Psoas muscle (tissue), 8 donors: Measurements from ENCODE around the gene NSFL1C. TPM values are rescaled to one million over a fixed set of nuclear protein-coding genes. Genes with fewer than 3 reads are reported as not detected.
A peak's percentile ranks its signal among the peaks of the same experiment; 100 is the strongest.

Experiments used
- ATAC-seq, 4 donors: fragments of 200-7000 bp; cut with Tn5 transposase; one replicate each; pipeline ENCODE4 v1.9.1; 2020; ENCODE audit warnings: moderate library complexity in 3 of 4, mild to moderate bottlenecking in 2 of 4
- DNase-seq, 2 donors: peaks; one replicate each; pipeline ENCODE4 v3.0.0-alpha.2; 2020
- H3K27ac ChIP-seq: fragments of 200-600 bp; one replicate; pipeline ENCODE4 v1.8.0; 2022
- H3K27me3 ChIP-seq, 3 donors: fragments of 200-600 bp in 1 of 3; one replicate each; pipeline versions ENCODE4 v1.6.1 to v1.8.0; 2013 to 2022; ENCODE audit warnings: low read length in 2 of 3, mild to moderate bottlenecking in 2 of 3, moderate library complexity in 1 of 3; ENCODE audit not compliant: insufficient read depth in 3 of 3
- H3K36me3 ChIP-seq, 2 donors: fragments of 200-600 bp in 1 of 2; one replicate each; pipeline versions ENCODE4 v1.6.1 to v1.8.0; 2013 to 2022; ENCODE audit warnings: low read depth in 1 of 2, mild to moderate bottlenecking in 1 of 2, moderate library complexity in 1 of 2; ENCODE audit not compliant: insufficient read depth in 1 of 2
- H3K4me1 ChIP-seq: fragments of 200-600 bp; one replicate; pipeline ENCODE4 v1.8.0; 2022
- H3K4me3 ChIP-seq: fragments of 200-600 bp; one replicate; pipeline ENCODE4 v1.8.0; 2022; ENCODE audit warnings: mild to moderate bottlenecking
- H3K9me3 ChIP-seq: fragments of 200-600 bp; one replicate; pipeline ENCODE4 v1.8.0; 2022
- CTCF ChIP-seq: fragments of 200-600 bp; IDR thresholded peaks from one replicate; pipeline ENCODE4 v1.8.0; 2022; ENCODE audit warnings: antibody characterized with exemption
- WGBS, 3 donors: extraction: QIAGEN DNeasy Blood & Tissue Kit; methylation state at CpG; one replicate each; pipeline versions ENCODE4 v1.1.6 to v1.1.7; 2013; 5-methylcytosine and 5-hydroxymethylcytosine counted together
- intact Hi-C, 2 donors: fragments of 100-400 bp; cut with DNase I; formaldehyde crosslinking; loops; one replicate each; pipeline versions ENCODE4 v1.11.0 to v1.14.2; 2022
- long read RNA-seq, 2 donors: library from polyadenylated mRNA; unstranded; transcript quantifications; one replicate each; pipeline ENCODE4 v2.0.0, GENCODE V29; 2021
- polyA plus RNA-seq, 3 donors: library from polyadenylated mRNA; stranded (reverse); fragments of 200-250 nt; gene quantifications; one replicate each; pipeline ENCODE4 v1.2.3, GENCODE V29; 2013
- total RNA-seq, 4 donors: library from RNA; stranded (reverse); fragmentation: NEBNext Ultra II Directional in 2 of 4; extraction: Animal tissue kit (Norgen Biotek cat#: 25700) in 2 of 4; gene quantifications; one replicate each; pipeline versions ENCODE4 v1.2.1 to v1.2.4, GENCODE V29; 2021 to 2023
- donor health status: healthy with polysubstance abuse.
- donor health status: DM: no; HTN: no; CAD: no; lungs with moderate emphysema.
- donor health status: Bipolar disorder and iron deficiency.
- donor health status: healthy.
- donor health status: DM: yes; HTN: yes; CAD: no.
- donor health status: DM: no; HTN: no; CAD: no.
- donor health status: DM: no; HTN: no; CAD: no.
- donor health status: DM: yes; HTN: yes; CAD: no.

Gene NSFL1C
- 100 to 1,000 TPM in 3 of 4 donors, 10 to 100 TPM in 1; 99.9 to 135 (median 118) TPM for total RNA-seq
- polyA plus RNA-seq, result 100 to 1,000 TPM in 2 of 3 donors, 10 to 100 TPM in 1; 82.8 to 126 (median 107) TPM
- long read RNA-seq, donor 1, transcript NSFL1C-201 (9 exons, 3,568 nt), result major isoform, 50 of 69 reads
- long read RNA-seq, donor 1, partial matches to known transcripts, result 7 of 69 reads
- long read RNA-seq, donor 1, other reads (novel, unspliced or antisense), result 11 of 69 reads
- long read RNA-seq, donor 2, transcript NSFL1C-213 (8 exons, 2,588 nt), result minor isoform, 5 of 179 reads
- long read RNA-seq, donor 2, transcript NSFL1C-201 (9 exons, 3,568 nt), result major isoform, 127 of 179 reads
- long read RNA-seq, donor 2, partial matches to known transcripts, result 15 of 179 reads
- long read RNA-seq, donor 2, other reads (novel, unspliced or antisense), result 30 of 179 reads

- Histone ChIP-seq H3K9me3 (no peaks in the 10 kb centered on the region), H3K36me3 (peaks cover 0 to 35% of the 10 kb centered on the region in 2 donors), H3K4me3 (peak within 1 kb of the TSS; percentile 80), H3K27ac (peak within 1 kb of the TSS; percentile 90), H3K27me3 (no peaks in the 10 kb centered on the region), H3K4me1 (peaks cover 27% of the 10 kb centered on the region)
- intact Hi-C loops, result loop anchor here (5.0 to 10.0 kb wide), 4 partner anchors 74 to 352 kb away; partner anchors contain the start of genes PSMF1 (in 2 of the 2), FKBP1A (in 1 of the 2) and SDCBP2 (in 1 of the 2)
- ATAC-seq (peak; percentile 97 to 98 (median 98)), DNase-seq (peak; percentile 97 to 98)
- peak; percentile 99 for TF ChIP-seq CTCF
- WGBS, 3 donors, result 0% methylated on average over 73 to 104 of the region's 104 CpGs
These were observed at the start of gene NSFL1C for GRCh38 chr20:1466211-1467081. Gene NSFL1C, minus strand, starts transcription at chr20:1466849. Its CDS starts 25 bp downstream, at chr20:1466824.

- no peak for TF ChIP-seq CTCF
- intact Hi-C loops, result no loop called here
- ATAC-seq (no peak), DNase-seq (no peak)
- no peak overlapping the region for H3K27ac ChIP-seq
- WGBS, 3 donors, result 79 to 88% (median 87%) methylated on average over 1 of the region's 1 CpG
- H3K4me1 ChIP-seq, result no peaks in the 10 kb centered on the region
- H3K36me3 ChIP-seq, result no peaks in the 10 kb centered on the region
- peaks cover 0 to 3% (median 0%) of the 10 kb centered on the region in 3 donors for H3K27me3 ChIP-seq
- no peak overlapping the region for H3K4me3 ChIP-seq
- no peaks in the 10 kb centered on the region for H3K9me3 ChIP-seq
These were observed 47.2 kb upstream of the NSFL1C start for GRCh38 chr20:1513801-1514200.

- H3K27me3 ChIP-seq, result peaks cover 0 to 3% (median 0%) of the 10 kb centered on the region in 3 donors
- no peaks in the 10 kb centered on the region for H3K9me3 ChIP-seq
- no peak overlapping the region for H3K4me3 ChIP-seq
- no peak overlapping the region for H3K27ac ChIP-seq
- intact Hi-C loops, result no loop called here
- H3K36me3 ChIP-seq, result no peaks in the 10 kb centered on the region
- 38 to 44% (median 41%) methylated on average over 9 of the region's 9 CpGs for WGBS, 3 donors
- DNase-seq, result no peak
- peak; percentile 9 for TF ChIP-seq CTCF
- ATAC-seq, result no peak
- H3K4me1 ChIP-seq, result no peaks in the 10 kb centered on the region
These were observed 42.6 kb upstream of the NSFL1C start for GRCh38 chr20:1509237-1509636.

GRCh38 chr20:1508574-1508973 is 41.9 kb upstream of the NSFL1C start:
- Histone ChIP-seq H3K36me3 (no peaks in the 10 kb centered on the region), H3K27me3 (peaks cover 0 to 3% (median 0%) of the 10 kb centered on the region in 3 donors), H3K4me1 (no peaks in the 10 kb centered on the region), H3K4me3 (no peak overlapping the region), H3K27ac (no peak overlapping the region), H3K9me3 (no peaks in the 10 kb centered on the region)
- TF ChIP-seq CTCF, result no peak
- ATAC-seq, result no peak
- no peak for DNase-seq
- intact Hi-C loops, result no loop called here
